GM19324 (cell line): ENCODE measurements around the gene NPHP4.
"Not testable (repeated sequence)": the region's sequence is repeated elsewhere in the genome, so short reads cannot be mapped to it uniquely, and the experiment has no call there.

Experiments
- ATAC-seq: cut with Tn5 transposase; IDR thresholded peaks from one replicate; pipeline ENCODE4 v1.9.1; 2021; ENCODE audit warnings: mild to moderate bottlenecking, moderate library complexity; ENCODE audit not compliant: unreplicated experiment, low FRiP score

NPHP4 gene

DNA sequence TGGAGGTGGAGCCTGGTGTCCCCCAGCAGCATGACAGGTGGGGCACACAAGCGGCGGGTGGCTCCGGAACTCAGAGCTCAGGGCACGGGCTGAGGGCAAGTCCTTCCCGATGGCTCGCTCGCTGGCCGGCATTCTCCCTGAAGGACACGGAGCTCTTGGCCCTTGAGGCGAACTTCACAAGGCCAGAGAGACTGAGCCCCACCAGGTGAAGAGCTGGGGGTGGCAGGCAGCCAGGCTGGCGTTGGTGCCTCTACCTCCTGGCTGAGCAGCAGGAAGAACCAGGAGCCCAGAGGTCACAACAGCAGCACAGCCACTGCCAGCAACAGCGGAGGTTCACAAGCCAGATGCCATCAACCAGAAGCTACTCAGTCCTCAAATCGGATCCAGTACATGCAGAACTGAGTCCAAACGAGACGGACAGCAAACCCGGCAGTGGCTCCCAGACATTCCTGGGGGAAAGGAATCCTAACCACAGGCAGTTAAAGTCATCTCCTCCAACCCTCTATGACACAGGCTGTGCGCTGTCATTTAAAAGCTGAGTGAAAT is 54.1 kb downstream of the NPHP4 start:
- ATAC-seq = no peak

DNA sequence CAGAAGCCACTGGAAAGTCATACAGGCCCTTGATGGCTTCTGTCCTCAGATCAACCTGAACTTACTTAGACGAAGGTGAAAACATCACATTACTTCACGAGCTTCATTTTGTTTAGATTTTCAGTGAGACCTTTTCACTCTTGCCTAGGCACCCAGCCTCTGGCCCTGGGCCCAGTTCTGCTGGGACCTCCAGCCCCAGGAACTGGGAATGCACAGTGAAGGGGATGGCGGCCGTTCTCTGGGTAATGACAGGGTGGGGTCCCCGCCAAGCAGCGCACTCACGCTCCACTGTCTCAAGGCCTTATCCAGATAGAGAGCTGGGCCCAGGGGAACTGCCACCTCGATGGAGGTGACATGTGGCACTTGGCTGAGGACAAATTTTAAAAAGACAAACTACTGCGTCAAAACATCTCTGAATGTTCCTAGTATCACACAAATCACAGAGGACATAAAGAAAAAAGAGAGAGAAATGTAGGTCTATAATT is 54.8 kb downstream of the NPHP4 start:
- no peak for ATAC-seq

DNA sequence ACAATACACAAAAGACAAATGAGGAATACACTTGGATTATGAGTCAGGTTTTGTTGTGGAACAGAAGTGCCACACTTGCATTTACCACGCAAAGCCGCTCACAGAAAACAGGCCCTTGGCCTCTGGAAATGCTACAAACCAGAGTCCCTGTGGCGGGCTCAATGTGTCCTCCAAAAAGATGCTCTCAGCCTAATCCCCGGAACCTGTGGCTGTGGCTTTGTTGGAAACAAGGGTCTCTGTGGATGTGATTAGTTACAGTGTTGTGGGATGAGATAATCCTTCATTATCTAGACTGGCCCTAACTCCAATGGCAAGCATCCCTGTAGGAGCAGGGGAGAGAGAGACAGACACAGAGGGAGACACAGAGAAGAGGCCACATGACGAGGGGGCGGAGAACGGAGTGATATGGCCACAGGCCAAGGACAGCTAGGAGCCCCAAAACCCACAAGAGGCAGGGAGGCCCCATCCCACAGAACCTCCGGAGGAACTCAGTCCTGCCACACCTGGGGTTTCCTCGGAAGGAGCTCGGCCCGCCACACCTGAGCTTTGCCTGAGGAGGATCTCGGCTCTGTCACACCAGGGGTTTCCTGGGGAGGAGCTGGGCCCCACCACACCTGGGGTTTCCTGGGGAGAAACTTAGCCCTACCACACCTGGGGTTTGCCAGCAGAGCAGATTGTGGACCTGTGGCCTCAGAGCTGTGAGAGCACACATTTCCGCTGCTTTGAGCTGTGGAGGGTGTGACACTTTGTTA is 55.4 kb downstream of the NPHP4 start:
- ATAC-seq = no peak

- no peak for ATAC-seq
Measured at GRCh38 chr1:5936126-5936525, 56.1 kb downstream of the NPHP4 start.

DNA sequence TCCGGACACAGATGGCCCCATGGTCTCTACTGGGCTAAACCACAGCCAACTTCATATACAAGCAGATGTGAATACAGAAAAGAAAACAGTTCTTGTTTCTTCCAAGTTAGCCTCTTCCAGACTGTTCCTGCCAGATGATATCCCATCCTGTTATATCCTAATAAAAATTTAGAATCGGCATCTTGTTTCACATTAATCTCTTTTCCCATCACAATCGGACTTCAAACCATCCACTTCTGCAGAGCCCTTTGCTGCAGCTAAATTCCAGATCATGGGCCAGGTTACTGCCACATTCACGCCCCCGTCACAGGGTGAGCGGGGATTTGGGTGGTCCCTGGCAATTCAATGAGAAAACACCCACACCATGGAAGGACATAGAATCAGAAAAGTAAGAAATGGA is 57.2 kb downstream of the NPHP4 start:
- ATAC-seq = no peak

DNA sequence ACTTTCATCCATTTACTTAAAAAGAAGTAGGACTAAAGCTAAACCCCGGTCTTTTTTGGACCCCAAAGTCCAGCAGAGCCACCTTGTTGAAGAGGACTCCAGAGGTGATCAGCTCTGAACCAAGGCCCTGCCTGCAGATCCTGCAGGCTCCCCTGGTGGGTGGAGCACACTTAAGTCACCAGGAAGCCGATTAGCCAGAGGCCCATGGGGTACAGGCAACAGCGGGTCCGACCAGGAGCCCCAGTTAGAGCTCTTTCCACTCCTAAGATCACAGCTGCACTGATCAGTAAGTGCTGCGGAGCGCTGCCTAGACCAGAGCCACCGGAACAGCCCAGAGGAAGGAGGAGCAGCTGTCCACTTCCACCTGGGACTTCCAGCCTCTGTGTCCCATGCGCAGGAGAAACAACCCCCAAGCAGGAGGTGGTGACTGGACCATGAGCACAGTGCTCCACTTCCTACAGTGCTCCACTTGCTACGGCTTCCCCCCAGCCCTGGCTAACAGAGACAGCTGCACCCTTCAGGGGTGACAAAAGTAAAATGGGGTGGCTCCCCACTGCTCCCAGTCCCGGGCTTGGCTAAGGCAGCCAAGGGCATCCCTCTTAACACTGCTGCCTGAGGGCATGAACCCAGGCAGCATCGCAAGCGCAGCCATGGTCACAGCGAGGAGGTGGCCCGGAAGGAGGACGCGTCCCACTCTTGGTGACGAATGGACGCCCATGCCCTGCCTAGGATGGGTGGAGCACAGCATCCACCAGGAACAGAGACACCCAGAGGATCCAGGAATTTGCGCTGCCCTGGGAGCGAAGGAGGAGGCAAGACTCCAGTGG is 58.0 kb downstream of the NPHP4 start:
- no peak for ATAC-seq

GRCh38 chr1:5933676-5934057 is 58.6 kb downstream of the NPHP4 start:
- no peak for ATAC-seq

DNA sequence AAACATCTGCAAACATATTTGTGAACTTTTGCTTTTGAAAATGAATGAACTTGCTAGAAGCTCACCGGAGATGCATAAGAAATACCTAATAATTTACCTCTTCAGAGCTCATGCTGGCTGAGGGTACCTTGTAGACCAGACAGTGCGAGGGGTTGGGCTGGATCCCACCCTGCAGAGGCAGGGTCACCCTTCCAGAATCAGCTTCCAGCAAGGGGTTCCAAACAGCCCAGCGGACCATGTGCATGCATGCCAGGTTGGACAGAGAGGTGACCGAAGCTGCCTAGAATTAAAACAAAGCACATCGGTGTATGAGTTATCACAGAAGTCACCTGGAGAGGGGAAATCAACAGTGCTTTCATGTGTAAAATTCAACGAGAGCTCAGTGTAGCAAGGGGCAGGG is 59.2 kb downstream of the NPHP4 start:
- ATAC-seq = no peak

DNA sequence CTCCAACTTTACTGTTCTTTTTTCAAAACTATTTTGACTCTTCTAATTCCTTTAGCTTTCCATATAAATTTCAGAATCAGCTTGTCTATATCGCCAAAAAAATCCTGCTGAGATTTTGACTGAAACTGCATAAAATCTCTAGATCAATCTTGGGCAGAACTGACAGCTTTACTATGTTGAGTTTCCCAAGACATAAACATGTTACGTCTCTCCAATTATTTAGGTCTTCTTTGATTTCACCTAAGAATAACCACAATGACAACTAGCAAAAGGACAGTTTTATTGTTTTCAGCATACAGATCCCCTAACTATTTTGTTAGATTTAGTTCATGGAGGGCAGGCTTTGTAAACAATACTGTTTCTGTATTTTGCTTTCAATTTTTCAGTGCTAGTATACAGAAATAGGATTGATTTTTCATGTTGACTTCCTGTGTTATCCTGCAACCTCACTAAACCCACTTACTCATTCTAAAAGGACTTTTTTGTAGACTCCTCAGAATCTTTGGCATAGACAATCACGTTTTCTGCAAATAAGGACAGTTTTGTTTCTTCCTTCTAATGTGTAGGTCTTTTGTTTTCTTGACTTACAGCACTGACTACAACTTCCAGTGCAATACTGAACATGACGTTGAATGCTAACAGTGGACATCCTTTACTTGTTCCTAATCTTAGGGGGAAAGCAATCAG is 63.4 kb downstream of the NPHP4 start:
- no peak for ATAC-seq

GRCh38 chr1:5927506-5928370 is 64.5 kb downstream of the NPHP4 start:
- ATAC-seq = no peak

- no peak for ATAC-seq
Measured at GRCh38 chr1:5926686-5927435, 65.4 kb downstream of the NPHP4 start.

DNA sequence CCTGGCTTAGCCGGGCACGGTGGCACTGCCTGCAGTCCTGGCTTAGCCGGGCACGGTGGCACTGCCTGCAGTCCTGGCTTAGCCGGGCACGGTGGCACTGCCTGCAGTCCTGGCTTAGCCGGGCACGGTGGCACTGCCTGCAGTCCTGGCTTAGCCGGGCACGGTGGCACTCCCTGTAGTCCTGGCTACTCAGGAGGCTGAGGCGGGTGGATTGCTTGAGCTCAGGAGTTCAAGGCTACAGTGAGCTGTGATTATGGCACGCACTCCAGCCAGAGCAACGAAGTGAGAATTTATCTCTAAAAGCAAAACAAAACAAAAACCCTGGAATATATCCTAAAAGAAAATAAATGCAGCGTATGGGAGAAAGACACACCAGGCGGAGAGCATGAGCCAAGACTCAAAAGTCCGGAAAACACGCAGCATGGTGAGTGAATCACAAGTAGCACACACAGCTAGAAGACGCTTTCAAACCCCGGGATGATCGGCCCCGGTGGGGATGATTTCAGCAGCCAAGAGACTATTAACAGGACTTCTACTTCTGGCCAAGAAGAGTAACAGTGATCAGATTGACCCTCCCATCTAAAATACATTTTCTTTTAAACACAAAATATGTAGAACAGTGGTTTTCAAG is 69.4 kb downstream of the NPHP4 start:
- not testable (repeated sequence) for ATAC-seq

- no peak for ATAC-seq
Measured at GRCh38 chr1:5921671-5922070, 70.6 kb downstream of the NPHP4 start.

DNA sequence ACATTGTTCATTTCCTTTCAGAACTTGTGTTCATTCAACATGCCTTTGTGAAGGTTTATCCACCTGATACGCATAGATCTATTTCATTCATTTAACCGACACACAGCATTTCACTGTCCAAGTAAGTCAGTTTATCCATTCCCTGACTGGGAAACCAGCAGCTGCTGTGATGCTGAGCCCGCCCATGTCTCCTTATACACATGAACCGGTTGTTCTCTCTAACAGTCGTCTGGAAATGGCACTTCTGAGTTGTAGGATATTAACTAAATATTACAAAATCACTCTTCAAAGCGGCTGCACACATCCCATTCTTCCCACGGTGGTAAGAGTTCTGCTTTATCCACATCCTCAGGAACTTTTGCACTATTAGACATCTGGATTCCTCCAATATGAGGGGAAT is 71.1 kb downstream of the NPHP4 start:
- no peak for ATAC-seq

- ATAC-seq = no peak
Measured at GRCh38 chr1:5920201-5920600, 72.0 kb downstream of the NPHP4 start.

GRCh38 chr1:5918275-5918649 is 74.0 kb downstream of the NPHP4 start:
- no peak for ATAC-seq

DNA sequence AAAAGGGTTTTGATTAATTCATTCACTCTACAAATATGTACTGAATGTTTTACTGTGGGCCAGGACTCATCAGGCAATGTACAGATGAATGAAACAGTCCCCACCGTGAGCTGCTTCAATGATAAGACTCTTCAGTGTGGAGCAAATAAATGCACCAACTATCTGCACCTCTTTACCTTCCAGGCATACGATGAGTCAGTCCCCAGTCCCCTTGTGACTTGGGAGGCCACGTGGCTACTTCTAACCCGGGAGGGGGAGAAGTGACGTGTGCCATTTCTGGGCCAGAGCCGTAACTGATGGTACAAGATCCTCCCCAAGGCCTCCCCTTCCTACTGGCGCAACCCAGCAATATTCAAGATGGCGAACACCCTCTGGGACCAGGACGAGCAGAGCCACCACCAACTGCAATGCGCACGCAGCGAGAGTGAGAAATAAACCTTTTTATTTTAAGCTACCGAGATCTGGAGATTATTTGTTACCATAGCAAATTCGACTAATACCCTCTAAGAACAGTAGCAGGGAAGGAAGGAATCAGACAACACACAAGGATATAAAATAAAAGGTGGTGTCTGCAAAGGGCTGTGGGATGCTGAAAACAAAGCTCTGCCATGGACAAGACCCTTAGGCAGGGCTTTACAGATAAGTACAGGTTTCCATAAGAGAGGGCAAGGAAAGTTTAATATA is 74.5 kb downstream of the NPHP4 start:
- no peak for ATAC-seq

DNA sequence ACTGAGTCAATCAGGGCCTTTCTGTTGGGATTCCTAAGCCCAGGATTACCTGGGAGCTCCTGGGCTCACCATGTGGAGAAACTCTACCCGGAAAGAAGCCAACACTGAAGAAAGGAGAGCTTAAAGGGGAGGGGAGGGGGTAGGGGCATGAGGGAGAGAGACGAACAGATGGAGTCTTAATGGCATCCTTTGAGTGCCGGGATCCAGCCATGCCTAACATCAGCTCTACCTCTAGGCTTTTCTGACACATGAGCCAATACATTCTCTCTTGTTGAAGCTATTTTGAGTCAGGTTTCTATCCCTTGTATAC is 75.0 kb downstream of the NPHP4 start:
- no peak for ATAC-seq
